GM13977 (cell line): ENCODE results near the gene GGCT.

Experiments
- DNase-seq: peaks from one replicate; pipeline ENCODE4 v3.0.0; 2012; ENCODE audit warnings: low spot score
- in situ Hi-C: fragments of 300-500 bp; cut with MboI; formaldehyde crosslinking; loops from one replicate; pipeline ENCODE4 v1.12.0; 2022; ENCODE audit warnings: low sequenced_read_pairs, low pct_unique_long_range_greater_than_20kb, mixed read lengths, inconsistent platforms; ENCODE audit not compliant: unreplicated experiment
- TF ChIP-seq, protein P1 (sequence below): IDR thresholded peaks from 2 replicates; pipeline ENCODE4 v1.5.1; 2012; ENCODE audit warnings: mild to moderate bottlenecking, control low read depth; ENCODE audit not compliant: insufficient read depth; ENCODE audit errors: extremely low read depth, missing control alignments

GGCT gene

DNA sequence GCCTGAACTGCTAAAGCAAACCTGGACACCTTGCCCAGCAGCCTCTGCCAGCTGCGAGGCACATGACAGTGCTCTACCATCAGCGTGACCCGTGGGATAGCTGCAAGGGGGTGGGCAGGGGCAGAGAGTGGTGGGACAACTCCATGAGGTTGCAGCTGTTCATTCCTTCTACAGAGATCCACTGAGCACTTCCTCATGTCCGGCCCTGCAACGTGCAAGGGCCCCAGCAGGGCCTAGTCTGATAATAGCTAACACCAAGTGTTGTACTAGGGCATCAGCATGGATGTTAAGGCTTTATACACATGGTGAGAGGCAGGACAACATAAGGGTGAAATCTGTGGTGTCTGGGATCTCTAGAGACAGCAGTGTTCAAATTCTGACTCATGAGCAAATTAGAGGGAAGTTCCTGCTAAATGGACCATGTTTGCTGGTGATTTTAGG, 40.4 kb downstream of the GGCT start:
- TF ChIP-seq, protein P1, sequence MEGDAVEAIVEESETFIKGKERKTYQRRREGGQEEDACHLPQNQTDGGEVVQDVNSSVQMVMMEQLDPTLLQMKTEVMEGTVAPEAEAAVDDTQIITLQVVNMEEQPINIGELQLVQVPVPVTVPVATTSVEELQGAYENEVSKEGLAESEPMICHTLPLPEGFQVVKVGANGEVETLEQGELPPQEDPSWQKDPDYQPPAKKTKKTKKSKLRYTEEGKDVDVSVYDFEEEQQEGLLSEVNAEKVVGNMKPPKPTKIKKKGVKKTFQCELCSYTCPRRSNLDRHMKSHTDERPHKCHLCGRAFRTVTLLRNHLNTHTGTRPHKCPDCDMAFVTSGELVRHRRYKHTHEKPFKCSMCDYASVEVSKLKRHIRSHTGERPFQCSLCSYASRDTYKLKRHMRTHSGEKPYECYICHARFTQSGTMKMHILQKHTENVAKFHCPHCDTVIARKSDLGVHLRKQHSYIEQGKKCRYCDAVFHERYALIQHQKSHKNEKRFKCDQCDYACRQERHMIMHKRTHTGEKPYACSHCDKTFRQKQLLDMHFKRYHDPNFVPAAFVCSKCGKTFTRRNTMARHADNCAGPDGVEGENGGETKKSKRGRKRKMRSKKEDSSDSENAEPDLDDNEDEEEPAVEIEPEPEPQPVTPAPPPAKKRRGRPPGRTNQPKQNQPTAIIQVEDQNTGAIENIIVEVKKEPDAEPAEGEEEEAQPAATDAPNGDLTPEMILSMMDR: no peak
- in situ Hi-C loops: no loop called here
- no peak for DNase-seq

DNA sequence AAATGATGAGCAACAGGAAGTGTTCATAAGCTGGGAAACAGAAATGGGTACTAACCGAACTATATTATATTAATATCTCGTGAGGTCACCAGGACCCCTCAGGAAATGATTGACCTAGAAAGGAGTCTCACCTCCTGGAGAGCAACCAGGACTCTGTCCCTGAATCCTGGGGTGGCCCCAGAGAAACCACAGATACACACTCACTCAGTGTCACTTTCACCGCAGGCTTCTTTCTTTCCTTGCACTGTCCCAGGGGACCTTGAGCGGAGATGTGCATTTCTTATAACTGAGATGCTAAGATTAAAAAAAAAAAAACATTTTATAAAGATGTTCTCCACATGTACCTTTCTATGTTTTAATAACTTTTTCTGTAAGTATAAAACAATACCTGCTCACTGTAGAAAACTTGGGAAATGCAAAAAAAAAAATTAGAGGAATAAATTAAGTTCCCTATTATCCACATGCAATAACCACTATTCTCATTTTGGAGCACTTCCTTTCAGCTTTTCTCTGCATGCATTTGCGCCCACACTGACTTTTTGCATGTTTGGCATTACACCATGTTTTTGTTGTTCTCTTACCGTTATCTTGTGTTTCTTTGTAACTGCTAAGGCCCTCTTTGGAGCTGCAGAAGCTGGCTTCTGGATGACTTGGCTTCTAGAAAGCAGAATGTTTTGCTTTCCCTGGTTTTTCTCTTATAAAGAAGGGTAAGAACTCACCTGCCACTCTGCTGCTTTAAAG, 41.1 kb downstream of the GGCT start:
- TF ChIP-seq, protein P1: no peak
- in situ Hi-C loops: no loop called here
- peak; percentile 45 for DNase-seq

DNA sequence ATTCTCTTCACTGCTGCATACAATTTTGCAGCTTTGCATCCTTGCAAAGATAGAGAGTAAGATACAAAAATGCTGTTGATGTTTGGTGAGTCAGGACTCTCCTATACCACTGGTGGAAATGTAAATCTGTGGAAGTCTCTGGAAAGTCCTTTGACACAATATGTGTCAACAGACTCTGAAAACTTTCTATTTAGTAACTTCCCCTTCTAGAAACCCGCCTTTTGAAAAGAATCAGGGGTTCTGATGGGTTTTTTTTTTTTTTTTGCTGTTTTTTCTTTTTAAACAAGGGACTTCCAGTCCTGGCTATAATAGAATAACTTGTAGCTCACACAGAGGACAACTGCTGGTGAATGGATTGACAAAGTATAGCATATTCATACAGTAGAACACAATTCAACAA, 42.5 kb downstream of the GGCT start:
- in situ Hi-C loops: no loop called here
- TF ChIP-seq, protein P1: no peak
- DNase-seq: no peak

GRCh38 chr7:30460246-30460633, 44.4 kb downstream of the GGCT start:
- no peak for DNase-seq
- in situ Hi-C loops: no loop called here
- TF ChIP-seq, protein P1: no peak

DNA sequence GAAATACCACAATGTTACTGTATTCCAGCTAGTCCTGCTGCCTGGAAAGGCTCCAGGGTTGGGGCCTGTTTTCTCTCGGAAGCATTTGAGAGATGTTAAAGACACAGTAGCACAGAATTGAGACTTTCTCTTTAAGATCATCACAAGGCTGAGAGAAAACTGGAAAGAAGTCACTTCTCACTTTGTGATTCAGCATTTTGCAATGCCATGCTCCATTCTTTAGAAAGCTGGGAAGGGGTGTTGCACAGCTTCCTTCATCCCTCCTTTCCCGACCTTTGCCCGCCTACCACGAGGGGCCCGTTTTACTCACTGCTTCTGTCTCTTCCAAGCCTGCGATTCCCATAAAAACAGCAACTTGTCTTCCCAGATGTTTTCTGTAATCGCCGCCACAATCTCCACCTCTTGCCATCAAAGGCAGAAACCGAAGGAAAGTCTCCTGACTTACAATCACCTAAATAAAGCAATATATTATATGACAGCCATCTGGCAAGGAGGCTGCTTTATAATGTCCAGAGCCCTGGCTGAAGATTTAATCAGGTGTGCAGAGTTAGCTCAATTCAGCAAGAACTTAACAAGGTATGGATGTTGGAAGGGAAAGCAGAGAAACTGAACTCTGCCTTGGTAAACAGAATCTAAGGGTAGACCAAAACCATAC, 44.9 kb downstream of the GGCT start:
- TF ChIP-seq, protein P1: no peak
- no peak for DNase-seq
- in situ Hi-C loops: no loop called here

DNA sequence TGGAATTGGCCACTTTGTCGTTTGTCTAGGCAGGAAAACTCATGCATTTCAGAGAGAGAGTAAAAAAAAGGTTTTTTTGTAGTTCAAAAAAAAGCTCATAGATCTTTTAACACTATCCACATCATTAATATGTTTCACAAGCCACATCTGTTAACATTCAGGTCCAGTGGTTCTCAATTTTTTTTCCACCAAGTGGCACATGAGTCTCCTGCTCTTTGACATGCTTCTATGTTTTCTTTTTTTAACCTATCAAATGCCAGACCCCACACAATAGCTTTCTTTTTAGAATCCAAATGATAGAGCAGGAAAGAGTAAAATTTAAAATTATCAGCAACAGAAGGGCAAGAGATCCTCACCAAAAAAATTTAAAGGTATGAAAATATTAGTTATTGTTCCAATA, 46.3 kb downstream of the GGCT start:
- TF ChIP-seq, protein P1: no peak
- in situ Hi-C loops: no loop called here
- DNase-seq: no peak
